ENCODE results near the gene NACC1. TPM values are rescaled to one million over a fixed set of nuclear protein-coding genes. Genes with fewer than 3 reads are reported as not detected.

The NACC1 gene
- polyA plus RNA-seq, 12 donors = 11.7 to 37.6 (median 16.0) TPM; not detected in 1

- no peak for DNase-seq
Measured at GRCh38 chr19:13086341-13086740, 31.7 kb upstream of the NACC1 start.

- DNase-seq = no peak
Measured at GRCh38 chr19:13087295-13087694, 30.8 kb upstream of the NACC1 start.

GRCh38 chr19:13087795-13088537, 30.1 kb upstream of the NACC1 start:
- DNase-seq = no peak

- DNase-seq = no peak
Measured at GRCh38 chr19:13089139-13089856, 28.8 kb upstream of the NACC1 start.

- no peak for DNase-seq
Measured at GRCh38 chr19:13089857-13090507, 28.1 kb upstream of the NACC1 start.

GRCh38 chr19:13090511-13091231, 27.4 kb upstream of the NACC1 start:
- DNase-seq = no peak

- DNase-seq = peak; percentile 93
Measured at GRCh38 chr19:13091400-13092157, 26.5 kb upstream of the NACC1 start.

- DNase-seq = no peak
Measured at GRCh38 chr19:13092158-13092543, 25.9 kb upstream of the NACC1 start.

- DNase-seq = no peak
Measured at GRCh38 chr19:13092606-13093235, 25.3 kb upstream of the NACC1 start.

- DNase-seq = peak; percentile 88
Measured at GRCh38 chr19:13093407-13094105, 24.5 kb upstream of the NACC1 start.

- no peak for DNase-seq
Measured at GRCh38 chr19:13094106-13094504, 24.0 kb upstream of the NACC1 start.

GRCh38 chr19:13094771-13095392, 23.2 kb upstream of the NACC1 start:
- no peak for DNase-seq

- DNase-seq = no peak
Measured at GRCh38 chr19:13095393-13095784, 22.7 kb upstream of the NACC1 start.

- DNase-seq = no peak
Measured at GRCh38 chr19:13095934-13096927, 21.8 kb upstream of the NACC1 start.

- no peak for DNase-seq
Measured at GRCh38 chr19:13097033-13097462, 21.0 kb upstream of the NACC1 start.

- no peak for DNase-seq
Measured at GRCh38 chr19:13097463-13098258, 20.4 kb upstream of the NACC1 start.

- no peak for DNase-seq
Measured at GRCh38 chr19:13098277-13099072, 19.6 kb upstream of the NACC1 start.
